HG03175 (cell line): ENCODE data around the gene SLC13A3.

Experiments
- ATAC-seq: cut with Tn5 transposase; IDR thresholded peaks from one replicate; pipeline ENCODE4 v1.9.1; 2021; ENCODE audit warnings: mild to moderate bottlenecking, moderate library complexity; ENCODE audit not compliant: unreplicated experiment

Gene SLC13A3

GRCh38 chr20:46638134-46638897 lies 12.9 kb downstream of the SLC13A3 start:
- no peak for ATAC-seq

- no peak for ATAC-seq
Measured at GRCh38 chr20:46637427-46638133, 13.7 kb downstream of the SLC13A3 start.

GRCh38 chr20:46637020-46637419 lies 14.2 kb downstream of the SLC13A3 start:
- no peak for ATAC-seq

GRCh38 chr20:46636514-46636913 lies 14.7 kb downstream of the SLC13A3 start:
- ATAC-seq, result no peak

- ATAC-seq, result no peak
Measured at GRCh38 chr20:46635514-46636136, 15.6 kb downstream of the SLC13A3 start.

- no peak for ATAC-seq
Measured at GRCh38 chr20:46634528-46634927, 16.7 kb downstream of the SLC13A3 start.

- ATAC-seq, result no peak
Measured at GRCh38 chr20:46631874-46632446, 19.3 kb downstream of the SLC13A3 start.

GRCh38 chr20:46631212-46631869 lies 19.9 kb downstream of the SLC13A3 start:
- ATAC-seq, result no peak

- ATAC-seq, result no peak
Measured at GRCh38 chr20:46630306-46630705, 21.0 kb downstream of the SLC13A3 start.

- no peak for ATAC-seq
Measured at GRCh38 chr20:46629341-46629740, 21.9 kb downstream of the SLC13A3 start.

- no peak for ATAC-seq
Measured at GRCh38 chr20:46627234-46627633, 24.0 kb downstream of the SLC13A3 start.

GRCh38 chr20:46626758-46627157 lies 24.5 kb downstream of the SLC13A3 start:
- ATAC-seq, result no peak

- ATAC-seq, result no peak
Measured at GRCh38 chr20:46625875-46626373, 25.3 kb downstream of the SLC13A3 start.

- ATAC-seq, result no peak
Measured at GRCh38 chr20:46624946-46625345, 26.3 kb downstream of the SLC13A3 start.

- ATAC-seq, result no peak
Measured at GRCh38 chr20:46622165-46622564, 29.1 kb downstream of the SLC13A3 start.

GRCh38 chr20:46621492-46621891 lies 29.8 kb downstream of the SLC13A3 start:
- no peak for ATAC-seq

GRCh38 chr20:46619445-46619844 lies 31.8 kb downstream of the SLC13A3 start:
- no peak for ATAC-seq

GRCh38 chr20:46618316-46619100 lies 32.8 kb downstream of the SLC13A3 start:
- ATAC-seq, result no peak

GRCh38 chr20:46614503-46614902 lies 36.8 kb downstream of the SLC13A3 start:
- no peak for ATAC-seq

- no peak for ATAC-seq
Measured at GRCh38 chr20:46610145-46610544, 41.1 kb downstream of the SLC13A3 start.
